GM19043 (cell line): ENCODE measurements around the gene RASAL3.

Source experiments
- ATAC-seq: cut with Tn5 transposase; IDR thresholded peaks from one replicate; pipeline ENCODE4 v1.9.1; 2021; ENCODE audit warnings: low read depth; ENCODE audit not compliant: unreplicated experiment

The RASAL3 gene

DNA sequence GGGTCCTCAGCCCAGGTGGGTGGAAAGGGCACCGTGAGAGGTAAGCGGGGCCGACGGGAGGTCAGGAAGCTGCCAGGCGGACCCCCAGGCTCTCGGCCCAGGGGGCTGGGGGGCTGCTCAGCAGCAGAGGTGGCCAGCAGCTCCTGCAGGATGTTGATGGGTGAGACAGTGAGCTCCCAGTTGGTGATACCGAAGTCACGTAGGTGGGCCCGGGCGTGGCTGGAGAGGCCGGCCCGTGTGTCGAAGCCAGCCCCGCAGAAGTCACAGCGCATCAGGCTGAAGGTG, 27.6 kb downstream of the RASAL3 start:
- ATAC-seq: no peak

DNA sequence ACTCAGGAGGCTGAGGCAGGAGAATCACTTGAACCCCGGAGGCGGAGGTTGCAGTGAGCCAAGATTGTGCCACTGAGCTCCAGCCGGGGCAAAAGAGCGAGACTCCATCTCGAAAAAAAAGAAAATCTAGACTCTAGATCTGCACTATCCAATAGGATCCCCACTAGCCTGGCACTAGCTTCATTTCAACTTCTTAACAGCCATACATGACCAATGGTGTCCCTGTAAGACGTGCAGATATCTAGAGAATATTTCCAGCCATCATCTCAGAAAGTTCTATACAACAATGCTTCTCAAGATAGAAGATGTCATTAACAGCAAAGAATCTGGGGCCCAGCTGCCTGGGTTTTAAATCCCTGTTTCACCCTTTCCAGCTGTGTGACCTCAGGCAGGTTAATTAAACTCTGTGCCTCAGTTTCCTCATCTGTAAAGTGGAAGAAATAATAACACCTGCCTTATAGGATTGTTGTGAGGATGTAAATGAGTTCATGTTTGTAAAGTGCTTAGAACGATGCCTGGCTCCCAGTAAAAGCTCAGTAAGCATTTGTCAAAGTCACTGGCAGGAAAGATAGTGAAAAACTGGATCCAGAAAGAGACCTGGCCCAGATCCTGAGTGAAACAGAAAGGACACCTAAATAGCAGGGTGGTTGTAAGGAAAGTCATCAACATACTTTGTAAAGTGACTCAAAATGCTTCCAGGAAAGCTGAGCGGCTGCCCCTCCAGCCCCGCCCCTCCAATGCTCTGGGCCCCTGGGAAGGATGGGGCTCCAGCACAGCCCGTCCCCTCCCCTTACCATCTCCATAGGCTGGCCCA, 28.1 kb downstream of the RASAL3 start:
- no peak for ATAC-seq

GRCh38 chr19:15433519-15434069, 30.8 kb downstream of the RASAL3 start:
- ATAC-seq: no peak

DNA sequence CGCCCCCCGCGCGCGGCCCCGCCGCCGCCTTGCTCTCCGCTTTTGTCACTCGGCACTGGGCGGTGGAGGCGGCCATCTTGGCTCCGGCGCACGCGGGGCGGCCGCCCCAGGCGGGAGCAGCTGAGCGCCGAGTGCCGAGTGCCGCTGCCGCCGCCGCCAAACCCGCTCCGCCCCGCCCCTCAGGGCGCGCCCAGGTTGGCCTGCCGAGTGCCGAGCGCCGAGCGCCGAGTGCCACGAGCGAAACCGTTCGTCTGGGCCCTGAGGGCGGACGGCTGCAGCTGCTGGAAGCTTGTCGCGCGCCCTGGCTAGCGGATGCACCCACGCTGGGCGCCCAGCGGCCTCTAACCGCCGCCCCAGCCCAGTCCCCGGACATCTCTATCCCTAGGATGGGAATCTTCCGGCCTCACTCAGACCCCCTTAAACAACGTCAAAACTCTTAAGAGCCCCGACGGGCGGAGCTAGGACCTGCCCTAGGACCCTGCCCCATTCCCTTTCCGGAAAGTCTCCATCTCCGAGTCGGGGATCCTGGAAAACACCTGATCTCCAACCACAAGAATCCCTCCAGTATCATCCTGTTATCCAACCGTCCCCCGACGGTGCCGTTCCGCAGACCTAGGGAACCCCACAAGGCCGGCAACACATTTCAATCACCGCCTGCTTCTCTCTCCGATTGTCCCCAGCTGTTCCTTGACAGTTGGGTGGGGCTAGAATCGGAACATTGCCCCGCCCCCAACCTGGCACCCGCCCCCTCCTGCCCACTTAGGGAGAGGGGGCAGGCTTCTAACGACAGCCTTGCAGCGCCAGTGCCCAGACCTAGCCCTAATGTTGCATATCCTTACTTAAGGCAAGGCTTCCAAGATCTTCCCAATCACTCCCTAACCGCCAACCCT, 31.5 kb downstream of the RASAL3 start:
- ATAC-seq: no peak

- ATAC-seq: no peak
Observed at GRCh38 chr19:15432018-15432494, 32.3 kb downstream of the RASAL3 start.

DNA sequence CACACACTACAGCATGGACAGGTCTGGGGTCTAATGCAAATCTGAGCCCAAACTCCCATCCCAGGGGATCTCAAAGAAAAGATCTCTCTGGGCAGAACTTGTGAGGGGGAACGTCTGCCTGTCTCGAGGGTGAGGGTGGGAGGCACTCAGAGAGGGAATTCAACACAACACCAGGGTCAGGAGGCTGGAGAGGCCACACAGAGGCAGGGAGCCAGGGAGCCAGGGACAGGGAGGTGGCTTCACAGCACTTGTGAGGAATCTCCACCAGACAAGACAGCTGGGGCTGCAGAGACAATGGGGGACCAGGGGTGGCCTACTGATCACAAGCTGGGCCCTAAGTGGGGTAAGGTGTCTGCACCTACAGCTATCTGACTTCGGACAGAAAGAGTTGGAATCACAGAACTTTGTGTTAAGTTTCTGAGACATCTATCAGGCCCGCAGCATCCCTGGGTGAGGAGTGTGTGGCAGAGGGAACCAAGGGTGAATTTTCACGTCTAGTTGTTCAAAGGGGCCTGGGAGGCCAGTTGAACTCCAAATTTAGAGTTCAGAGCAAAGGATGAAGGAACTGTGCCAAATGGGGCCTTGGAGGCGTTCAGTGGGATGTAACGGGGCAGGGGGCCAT, 32.8 kb downstream of the RASAL3 start:
- ATAC-seq: no peak

GRCh38 chr19:15430526-15431120, 33.7 kb downstream of the RASAL3 start:
- ATAC-seq: no peak

- ATAC-seq: no peak
Observed at GRCh38 chr19:15429825-15430467, 34.4 kb downstream of the RASAL3 start.

GRCh38 chr19:15428956-15429824, 35.2 kb downstream of the RASAL3 start:
- no peak for ATAC-seq

- no peak for ATAC-seq
Observed at GRCh38 chr19:15427991-15428471, 36.3 kb downstream of the RASAL3 start.

GRCh38 chr19:15427350-15427700, 37.0 kb downstream of the RASAL3 start:
- ATAC-seq: no peak

DNA sequence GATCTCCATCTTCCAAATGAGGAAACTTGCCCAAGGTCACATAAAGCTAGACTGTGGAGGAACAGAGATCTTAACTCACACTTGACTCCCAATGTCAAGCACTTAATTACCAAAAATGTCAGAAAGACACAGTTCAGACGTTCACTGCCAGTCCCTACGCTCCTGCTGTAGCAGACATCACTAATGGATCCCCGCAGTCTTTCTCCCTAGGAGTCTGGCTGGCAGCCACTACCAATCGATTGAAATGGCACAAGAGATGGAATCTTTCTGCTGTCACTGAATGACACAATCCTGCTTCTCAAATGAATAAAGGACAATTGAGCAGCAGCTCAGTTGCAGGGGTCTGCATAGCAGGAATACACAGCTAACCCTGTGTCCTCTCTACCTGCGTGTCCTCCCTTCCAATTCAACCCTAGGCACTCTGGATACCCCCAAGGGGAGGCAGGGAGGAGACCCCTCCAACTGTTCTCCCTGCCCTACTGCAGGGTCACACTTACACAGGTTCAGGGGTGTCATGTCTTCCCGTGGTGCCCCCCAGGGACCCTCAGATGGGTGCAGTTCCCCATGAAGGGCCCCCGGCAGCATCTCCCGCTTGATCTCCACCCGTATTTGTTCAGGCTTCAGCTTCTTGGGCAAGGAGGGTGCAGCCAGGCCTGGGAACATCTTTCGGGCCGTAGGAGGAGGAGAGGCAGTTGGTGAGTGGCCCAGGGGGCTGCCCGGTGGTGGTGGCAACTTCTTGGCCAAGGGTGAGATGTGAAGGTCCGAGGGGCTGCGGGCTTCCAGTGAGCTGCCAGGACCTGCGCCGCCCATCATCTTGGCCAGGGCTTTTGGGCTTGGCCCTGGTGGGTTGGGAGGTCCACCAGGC, 37.6 kb downstream of the RASAL3 start:
- ATAC-seq: no peak

GRCh38 chr19:15425321-15425950, 38.9 kb downstream of the RASAL3 start:
- ATAC-seq: no peak

DNA sequence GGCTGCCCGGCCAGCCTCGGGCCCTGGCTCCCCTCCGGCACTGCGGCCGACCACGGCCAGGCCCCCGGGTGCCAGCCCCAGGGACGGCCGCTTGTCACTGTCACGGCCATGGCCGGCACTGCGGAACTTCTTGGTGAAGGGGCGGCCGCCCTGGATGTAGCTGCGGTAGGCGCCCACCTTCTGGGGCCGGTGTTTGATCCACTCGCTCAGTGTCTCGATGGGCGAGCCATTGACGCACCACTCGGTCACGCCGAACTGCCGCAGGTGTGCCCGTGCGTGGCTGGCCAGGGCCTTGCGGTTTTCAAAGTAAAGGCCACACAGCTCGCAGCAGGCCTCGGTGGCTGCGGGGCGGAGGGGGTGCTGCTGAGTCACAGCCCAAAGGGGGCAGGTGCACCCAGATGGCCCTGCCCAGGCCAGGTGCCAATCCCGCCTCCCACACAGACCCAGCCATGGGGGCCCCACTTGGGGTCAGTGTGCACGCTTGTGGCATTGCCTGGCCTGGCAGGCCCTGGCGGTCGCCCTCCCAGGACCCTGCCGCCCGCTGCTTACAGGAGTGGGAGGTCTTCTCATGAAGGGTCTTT, 39.6 kb downstream of the RASAL3 start:
- ATAC-seq: no peak

GRCh38 chr19:15424121-15424520, 40.2 kb downstream of the RASAL3 start:
- no peak for ATAC-seq

GRCh38 chr19:15423130-15423529, 41.2 kb downstream of the RASAL3 start:
- no peak for ATAC-seq

GRCh38 chr19:15422296-15423075, 41.9 kb downstream of the RASAL3 start:
- ATAC-seq: no peak
